B cell (primary cell): ENCODE data around the gene GAL3ST2. TPM values are rescaled to one million over a fixed set of nuclear protein-coding genes. Genes with fewer than 3 reads are reported as not detected.

Experiments
- ATAC-seq: fragments of 200-7000 bp; cut with Tn5 transposase; one replicate; pipeline ENCODE4 v1.10.0; 2021; ENCODE audit warnings: low read depth, mild to moderate bottlenecking, moderate number of reproducible peaks, moderate library complexity
- CTCF ChIA-PET: fragments of 350-600 bp; sonication (Branson Sonifier 250); formaldehyde crosslinking; loops from one replicate; lab custom pipeline; 2021; ENCODE audit warnings: antibody characterized with exemption, inconsistent platforms; lab: Charles Lee
- POLR2A ChIA-PET: fragments of 350-600 bp; sonication (Branson Sonifier 250); formaldehyde crosslinking; loops from one replicate; lab custom pipeline; 2021; ENCODE audit warnings: antibody characterized with exemption; lab: Charles Lee
- DNase-seq: peaks from one replicate; pipeline ENCODE4 v3.0.0; 2013
- H2AFZ ChIP-seq: 2 replicates; pipeline ENCODE4 v1.6.1; 2012; ENCODE audit warnings: mild to moderate bottlenecking, low read depth, low read length; ENCODE audit not compliant: insufficient read depth, poor library complexity, severe bottlenecking
- H3K27ac ChIP-seq, 2 donors: 1 replicate in 1 of 2; 2 replicates in 1 of 2; pipeline ENCODE4 v1.5.1; 2012 to 2013; ENCODE audit warnings: low read length in 2 of 2, mild to moderate bottlenecking in 2 of 2, moderate library complexity in 1 of 2
- H3K27me3 ChIP-seq, 4 experiments: fragments of 200-600 bp in 1 of 4; sonication (generic) in 1 of 4; replicated peaks in 1 of 4; 1 replicate in 2 of 4; 2 replicates in 2 of 4; pipeline versions ENCODE4 v1.6.1 to v1.7.0; 2013 to 2016; ENCODE audit warnings: low read length in 3 of 4, mild to moderate bottlenecking in 2 of 4, mixed read lengths in 1 of 4, moderate library complexity in 1 of 4; ENCODE audit not compliant: insufficient read depth in 4 of 4, control insufficient read depth in 3 of 4; ENCODE audit errors: control extremely low read depth in 1 of 4
- H3K36me3 ChIP-seq, 2 experiments: replicated peaks in 1 of 2; 1 replicate in 1 of 2; 2 replicates in 1 of 2; pipeline versions ENCODE4 v1.6.1 to v1.7.1; 2013; ENCODE audit warnings: low read length in 1 of 2; ENCODE audit not compliant: insufficient read depth in 2 of 2, control insufficient read depth in 1 of 2; ENCODE audit errors: control extremely low read depth in 1 of 2, extremely low read depth in 1 of 2
- H3K4me1 ChIP-seq, 2 donors: fragments of 200-600 bp in 1 of 2; sonication (generic) in 1 of 2; 1 replicate in 1 of 2; 2 replicates in 1 of 2; pipeline versions ENCODE4 v1.5.1 to v1.6.1; 2013 to 2017; ENCODE audit warnings: low read length in 2 of 2; ENCODE audit not compliant: control insufficient read depth in 2 of 2, insufficient read depth in 2 of 2
- H3K4me2 ChIP-seq: replicated peaks from 2 replicates; pipeline ENCODE3; 2012; ENCODE audit warnings: mild to moderate bottlenecking, low read depth, low read length; ENCODE audit not compliant: poor library complexity, severe bottlenecking
- H3K4me3 ChIP-seq, 5 experiments: fragments of 200-600 bp in 1 of 5; sonication (generic) in 1 of 5; 1 replicate in 3 of 5; 2 replicates in 2 of 5; pipeline versions ENCODE4 v1.5.1 to v1.7.0; 2011 to 2016; ENCODE audit warnings: low read length in 4 of 5, mild to moderate bottlenecking in 4 of 5, low read depth in 2 of 5, control low read depth in 1 of 5, moderate library complexity in 1 of 5; ENCODE audit not compliant: insufficient read depth in 1 of 5; ENCODE audit errors: control extremely low read depth in 1 of 5, extremely low read depth in 1 of 5
- H3K79me2 ChIP-seq: fragments of 200-600 bp; sonication (generic); one replicate; pipeline ENCODE4 v1.6.0; 2016; ENCODE audit warnings: low read length; ENCODE audit not compliant: control insufficient read depth, insufficient read depth
- H3K9ac ChIP-seq: fragments of 200-600 bp; sonication (generic); 2 replicates; pipeline ENCODE4 v1.6.1; 2017; ENCODE audit warnings: mild to moderate bottlenecking, low read length, moderate library complexity
- H3K9me3 ChIP-seq, 3 donors: one replicate each; pipeline versions ENCODE4 v1.6.1 to v1.7.1; 2013; ENCODE audit warnings: low read length in 2 of 3; ENCODE audit not compliant: control insufficient read depth in 2 of 3, insufficient read depth in 1 of 3; ENCODE audit errors: control extremely low read depth in 1 of 3
- H4K20me1 ChIP-seq: 2 replicates; pipeline ENCODE4 v1.6.0; 2012; ENCODE audit warnings: mild to moderate bottlenecking, low read length; ENCODE audit not compliant: insufficient read depth, control insufficient read depth, poor library complexity, severe bottlenecking
- H3K27ac Mint-ChIP-seq: one replicate; pipeline ENCODE4 v1.8.0; 2021; ENCODE audit warnings: mixed read lengths
- H3K27me3 Mint-ChIP-seq: one replicate; pipeline ENCODE4 v1.8.0; 2021; ENCODE audit warnings: mixed read lengths
- H3K4me1 Mint-ChIP-seq: one replicate; pipeline ENCODE4 v1.8.0; 2021; ENCODE audit warnings: mixed read lengths
- H3K4me3 Mint-ChIP-seq: one replicate; pipeline ENCODE4 v1.8.0; 2021; ENCODE audit warnings: mixed read lengths
- H3K9me3 Mint-ChIP-seq: one replicate; pipeline ENCODE4 v1.8.0; 2022; ENCODE audit warnings: mixed read lengths; ENCODE audit not compliant: insufficient read depth
- EZH2 ChIP-seq: IDR thresholded peaks from 2 replicates; pipeline ENCODE4 v1.6.1; 2012; ENCODE audit warnings: borderline replicate concordance, low read depth, mild to moderate bottlenecking, moderate library complexity, low read length; ENCODE audit not compliant: insufficient read depth, poor library complexity, severe bottlenecking
- WGBS: methylation state at CpG from one replicate; pipeline ENCODE4 v1.1.5; 2013; ENCODE audit warnings: missing lambda C conversion rate; ENCODE audit not compliant: insufficient coverage; 5-methylcytosine and 5-hydroxymethylcytosine counted together
- intact Hi-C: fragments of 100-400 bp; cut with micrococcal nuclease; formaldehyde crosslinking; loops from one replicate; pipeline ENCODE4 v1.10.0; 2022
- polyA plus RNA-seq: library from polyadenylated mRNA; depleted of rRNA; stranded (reverse); fragments of >200 nt; gene quantifications from 2 replicates; pipeline ENCODE4 v1.2.3, GENCODE V29; 2012
- total RNA-seq, 2 donors: library from RNA; stranded (reverse); fragments of 120-200 nt in 1 of 2; gene quantifications; 1 replicate in 1 of 2; 2 replicates in 1 of 2; pipeline versions ENCODE4 v1.2.3 to v1.2.4, GENCODE V29; 2013 to 2022
- TF ChIP-seq, protein P1 (sequence below): fragments of 200-600 bp; IDR thresholded peaks from one replicate; pipeline ENCODE4 v1.8.0; 2022; ENCODE audit warnings: antibody characterized with exemption, mild to moderate bottlenecking

Gene GAL3ST2
- total and polyA plus RNA-seq, 2 donors (not counting 1 experiment from before 2014, with no cell fraction given) = 0.10 TPM; not detected in 1

DNA sequence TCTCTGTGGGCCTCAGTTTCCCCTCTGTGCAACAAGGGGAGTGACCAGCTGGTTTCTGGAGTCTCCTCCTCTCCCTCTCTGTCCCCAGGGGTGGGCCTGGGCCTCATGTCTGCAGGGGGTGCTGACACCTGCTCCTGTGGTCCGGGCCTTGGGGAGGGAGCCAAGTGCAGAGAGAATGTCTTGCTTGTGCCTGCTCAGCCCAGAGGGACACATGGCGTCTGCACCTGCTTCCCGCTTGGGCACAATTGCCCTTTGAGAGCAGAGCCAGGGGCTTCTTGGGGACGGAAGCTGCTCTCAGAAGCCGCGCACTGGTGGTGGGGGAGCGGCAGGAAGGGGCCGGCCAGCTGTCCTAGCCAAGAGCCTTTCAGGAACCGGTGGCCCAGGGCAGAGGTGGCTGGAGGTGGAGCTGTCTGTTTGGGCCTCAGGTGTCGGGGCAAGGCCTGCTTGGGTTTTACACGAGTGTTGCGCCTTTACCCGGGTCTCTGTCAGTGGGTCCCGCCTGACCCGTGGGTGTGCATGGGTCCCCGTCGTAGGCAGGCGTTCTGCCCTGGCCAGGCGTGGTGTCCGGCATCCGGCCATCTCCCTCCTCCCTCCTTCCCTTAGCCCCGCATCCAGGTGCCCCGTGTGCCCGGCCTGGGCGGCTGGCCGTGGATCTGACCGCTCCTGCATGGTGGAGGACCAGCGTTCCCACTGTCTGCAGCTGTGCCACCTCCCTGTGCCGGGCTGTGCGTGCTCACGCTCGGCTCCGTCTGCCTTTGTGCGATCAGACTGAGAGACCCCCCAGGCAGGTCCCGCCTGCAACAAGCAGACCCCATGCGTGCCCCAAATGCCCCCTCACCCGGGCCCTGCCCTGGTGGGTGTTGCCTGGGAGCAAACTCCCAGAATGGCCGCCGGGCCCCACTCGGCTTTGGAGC lies 36.4 kb downstream of the GAL3ST2 start:
- peaks cover 14% of the 10 kb centered on the region for H3K27me3 Mint-ChIP-seq
- peak overlapping the region; percentile 41 for H3K27ac Mint-ChIP-seq
- H3K4me3 ChIP-seq = no peak overlapping the region
- no peaks in the 10 kb centered on the region for H3K9me3 Mint-ChIP-seq
- no peaks in the 10 kb centered on the region for H3K9me3 ChIP-seq
- ATAC-seq (no peak), DNase-seq (no peak)
- no peak overlapping the region for H3K9ac ChIP-seq
- ChIA-PET POLR2A (interaction anchor here (0.5 kb wide), 1 partner anchor 25 kb away, joined by 4 read pairs; no protein-coding TSS in a partner anchor), CTCF (no interaction called here)
- peaks cover 10 to 14% of the 10 kb centered on the region in 2 donors for H3K4me1 ChIP-seq
- no peaks in the 10 kb centered on the region for H3K79me2 ChIP-seq
- peaks cover 20% of the 10 kb centered on the region for H3K4me1 Mint-ChIP-seq
- H2AFZ ChIP-seq = no peak overlapping the region
- H3K4me2 ChIP-seq = peak overlapping the region; percentile 28
- no peak for TF ChIP-seq EZH2
- TF ChIP-seq, protein P1, sequence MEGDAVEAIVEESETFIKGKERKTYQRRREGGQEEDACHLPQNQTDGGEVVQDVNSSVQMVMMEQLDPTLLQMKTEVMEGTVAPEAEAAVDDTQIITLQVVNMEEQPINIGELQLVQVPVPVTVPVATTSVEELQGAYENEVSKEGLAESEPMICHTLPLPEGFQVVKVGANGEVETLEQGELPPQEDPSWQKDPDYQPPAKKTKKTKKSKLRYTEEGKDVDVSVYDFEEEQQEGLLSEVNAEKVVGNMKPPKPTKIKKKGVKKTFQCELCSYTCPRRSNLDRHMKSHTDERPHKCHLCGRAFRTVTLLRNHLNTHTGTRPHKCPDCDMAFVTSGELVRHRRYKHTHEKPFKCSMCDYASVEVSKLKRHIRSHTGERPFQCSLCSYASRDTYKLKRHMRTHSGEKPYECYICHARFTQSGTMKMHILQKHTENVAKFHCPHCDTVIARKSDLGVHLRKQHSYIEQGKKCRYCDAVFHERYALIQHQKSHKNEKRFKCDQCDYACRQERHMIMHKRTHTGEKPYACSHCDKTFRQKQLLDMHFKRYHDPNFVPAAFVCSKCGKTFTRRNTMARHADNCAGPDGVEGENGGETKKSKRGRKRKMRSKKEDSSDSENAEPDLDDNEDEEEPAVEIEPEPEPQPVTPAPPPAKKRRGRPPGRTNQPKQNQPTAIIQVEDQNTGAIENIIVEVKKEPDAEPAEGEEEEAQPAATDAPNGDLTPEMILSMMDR = no peak
- H3K4me3 Mint-ChIP-seq = no peak overlapping the region
- H3K36me3 ChIP-seq = no peaks in the 10 kb centered on the region
- H3K27me3 ChIP-seq = peaks cover 0 to 9% (median 0%) of the 10 kb centered on the region in 4 experiments
- 74% methylated on average over 40 of the region's 40 CpGs for WGBS
- H3K27ac ChIP-seq = no peak overlapping the region
- no peaks in the 10 kb centered on the region for H4K20me1 ChIP-seq
- intact Hi-C loops = no loop called here
